DMS53 (cell line): Measurements from ENCODE around the gene AP3B1.
A peak's percentile ranks its signal among the peaks of the same experiment; 100 is the strongest.

Experiments used
- DNase-seq: peaks from one replicate; lab custom pipeline; 2025; lab: John Stamatoyannopoulos, UW

AP3B1 gene

DNA sequence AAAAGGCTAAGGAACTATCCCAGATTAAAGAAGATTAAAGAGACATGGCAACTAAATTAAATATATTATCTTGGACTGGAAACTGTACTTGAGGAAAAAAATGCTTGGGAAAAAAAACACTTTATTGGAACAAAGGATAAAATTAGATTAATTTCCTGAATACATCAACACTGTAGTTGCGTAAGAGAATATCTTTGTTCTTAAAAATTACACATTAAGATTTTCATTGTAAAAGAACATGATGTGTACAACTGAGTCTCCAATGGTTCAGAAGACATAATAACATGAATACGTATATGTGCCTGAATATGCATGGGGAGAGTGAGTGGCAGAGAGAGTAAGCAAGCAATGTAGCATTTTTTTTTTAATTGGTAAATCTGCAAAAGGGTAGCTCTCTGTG is 2.8 kb downstream of the AP3B1 start:
- DNase-seq, result no peak

DNA sequence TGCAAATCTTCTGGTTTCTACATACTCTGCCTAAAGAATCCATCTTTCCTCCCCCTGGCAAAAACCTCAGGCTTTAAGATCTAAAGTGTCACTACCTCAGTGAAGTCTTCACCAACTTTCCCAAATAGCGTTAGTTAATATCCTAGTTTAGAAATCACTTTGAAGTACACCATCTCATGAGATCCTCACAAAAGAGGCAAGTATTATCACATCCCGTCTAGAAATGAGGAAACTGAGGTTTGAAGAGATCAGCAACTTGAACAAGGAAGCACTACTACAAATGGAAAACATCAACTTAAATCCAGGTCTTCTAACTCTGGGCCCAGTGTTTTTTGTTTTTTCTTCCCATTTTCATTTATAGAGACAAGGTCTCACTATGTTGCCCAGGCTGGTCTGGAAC is 4.6 kb downstream of the AP3B1 start:
- no peak for DNase-seq

DNA sequence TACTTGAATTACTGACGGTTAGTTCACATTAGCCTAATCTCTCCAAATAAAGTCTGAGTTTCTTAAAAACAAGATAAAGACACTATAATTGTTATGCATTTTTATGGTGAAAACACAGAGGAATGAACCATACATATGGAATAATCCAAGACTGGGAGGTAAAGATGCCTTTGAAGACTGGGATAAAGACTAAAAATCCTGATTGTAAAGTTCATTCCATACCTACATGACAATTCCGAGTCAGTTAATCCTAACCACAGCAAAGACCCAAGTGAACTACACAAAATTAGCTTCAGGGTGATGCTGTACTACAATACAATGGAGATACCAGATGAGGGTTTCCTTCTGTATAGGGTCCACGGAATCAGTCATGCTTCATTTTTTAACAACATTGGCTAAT is 6.3 kb downstream of the AP3B1 start:
- no peak for DNase-seq

DNA sequence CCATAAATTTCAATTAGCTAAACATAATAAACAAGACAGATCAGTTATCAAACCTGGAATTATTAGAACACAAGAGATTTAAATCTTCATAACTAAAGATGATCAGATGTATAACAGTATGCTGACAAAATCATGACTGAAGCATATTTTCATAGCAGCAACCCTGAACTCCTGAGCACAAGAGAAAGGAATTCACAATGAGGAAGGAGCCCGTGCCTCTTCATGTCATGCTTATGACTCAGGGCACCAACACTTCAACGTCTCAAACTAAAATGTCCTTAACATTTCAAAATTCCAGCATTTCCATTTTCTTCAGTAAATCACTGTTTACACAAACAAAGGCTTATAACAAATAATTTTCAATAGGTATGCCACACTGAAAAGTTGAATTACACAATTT is 6.7 kb downstream of the AP3B1 start:
- no peak for DNase-seq

DNA sequence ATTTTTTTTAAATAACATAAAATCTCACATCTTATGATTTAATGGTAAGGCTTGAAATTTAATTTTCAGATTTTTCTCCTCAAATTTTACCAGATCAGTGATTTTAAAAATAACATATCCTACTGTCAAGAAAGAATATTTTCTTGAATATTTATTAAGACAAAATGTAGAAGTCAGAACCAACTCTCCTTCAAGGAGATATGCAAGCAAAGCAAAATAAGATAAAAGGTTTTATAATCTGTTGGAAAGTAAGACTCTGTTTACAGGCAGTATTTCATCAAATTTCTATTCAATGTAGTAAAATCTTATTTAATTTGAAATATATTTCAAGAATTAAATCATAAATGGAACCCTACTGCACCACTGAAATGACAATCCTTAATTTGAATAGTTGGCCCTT is 7.3 kb downstream of the AP3B1 start:
- no peak for DNase-seq

DNA sequence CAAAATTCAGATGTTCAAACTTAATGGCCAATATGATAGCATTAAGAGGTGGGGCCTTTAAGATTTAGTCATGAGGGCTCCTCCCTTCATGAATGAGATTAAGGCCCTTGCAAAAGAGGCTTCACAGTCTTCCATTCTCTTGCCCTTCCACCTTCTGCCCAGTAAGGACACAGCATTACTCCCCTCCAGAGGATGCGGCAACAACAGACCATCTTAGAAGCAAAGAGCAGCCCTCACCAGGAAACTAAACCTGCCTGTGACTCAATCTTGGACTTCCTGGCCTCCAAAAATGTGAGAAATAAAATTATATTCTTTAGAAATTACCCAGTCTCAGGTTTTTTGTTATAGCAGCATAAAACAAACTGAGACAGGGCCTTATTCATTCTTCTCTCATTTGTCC is 8.2 kb downstream of the AP3B1 start:
- no peak for DNase-seq

DNA sequence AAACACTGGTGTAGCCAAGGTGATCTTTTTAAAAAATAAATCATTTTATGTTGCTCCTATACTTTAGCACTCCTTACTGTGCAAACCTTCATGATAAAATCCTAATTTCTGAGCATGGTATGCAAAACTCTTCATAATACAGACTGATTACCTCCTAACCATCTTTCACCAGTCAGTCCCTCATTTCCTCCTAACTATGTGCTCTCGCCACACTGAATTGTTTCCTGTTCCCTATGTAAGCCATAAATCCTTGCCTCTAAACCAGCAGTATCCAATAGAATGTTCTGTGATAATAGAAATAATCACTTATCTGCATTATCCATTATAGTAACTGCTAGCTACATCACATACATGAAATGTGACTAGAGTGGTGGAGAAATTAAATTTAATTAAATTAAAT is 10.7 kb downstream of the AP3B1 start:
- no peak for DNase-seq

DNA sequence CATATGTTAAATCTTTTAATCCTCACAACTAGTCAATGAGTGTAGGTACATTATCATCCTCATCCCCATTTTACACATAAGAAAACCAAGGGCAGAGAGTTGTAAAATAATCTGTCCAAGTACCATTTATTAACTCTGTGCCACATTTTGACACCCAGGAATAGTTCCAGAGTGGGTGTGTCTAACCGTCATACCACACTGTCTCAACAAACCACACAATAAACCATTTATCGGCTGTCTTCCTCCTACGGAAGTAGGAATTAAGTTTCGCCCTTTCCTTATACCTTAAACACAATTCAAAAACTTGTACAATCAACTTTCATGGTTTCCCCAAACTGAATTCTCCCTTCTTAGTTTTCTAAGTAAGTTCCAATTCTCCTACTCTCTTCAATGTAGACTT is 11.4 kb downstream of the AP3B1 start:
- no peak for DNase-seq

DNA sequence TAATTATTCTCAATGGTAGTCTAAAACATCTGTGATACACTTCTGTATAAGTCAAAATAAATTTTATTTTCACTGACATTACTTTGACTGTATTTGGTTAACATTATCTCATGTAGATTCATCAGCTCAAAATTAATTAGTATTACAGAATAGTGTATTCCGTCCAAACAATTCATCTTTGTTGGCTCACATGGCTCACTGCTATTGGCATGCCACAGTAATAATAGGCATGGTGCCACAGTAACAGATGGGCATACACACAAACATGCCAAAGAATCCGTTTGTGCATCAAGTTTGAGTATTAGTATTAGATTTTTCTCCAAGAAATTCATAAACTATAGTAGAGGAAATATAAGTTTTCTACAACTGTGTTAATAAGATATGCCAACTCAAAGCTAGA is 14.2 kb downstream of the AP3B1 start:
- no peak for DNase-seq

DNA sequence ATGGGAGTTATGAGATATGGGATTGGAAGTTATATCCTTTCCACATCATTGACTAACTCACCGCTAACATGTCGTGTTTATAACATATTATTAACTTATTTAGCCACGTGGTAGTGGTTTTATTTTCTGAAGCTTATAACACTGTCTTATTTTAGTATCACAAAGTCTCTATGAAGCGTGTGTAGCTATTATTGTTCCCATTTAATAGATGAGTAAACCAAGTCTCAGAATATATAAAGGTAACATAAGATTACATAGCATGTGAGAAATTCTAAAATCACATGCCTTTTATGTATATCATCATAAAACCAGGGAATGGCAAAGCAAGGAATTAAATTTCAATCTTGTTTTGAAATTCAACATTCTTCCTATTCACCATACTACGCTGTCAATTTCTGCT is 15.3 kb downstream of the AP3B1 start:
- no peak for DNase-seq

DNA sequence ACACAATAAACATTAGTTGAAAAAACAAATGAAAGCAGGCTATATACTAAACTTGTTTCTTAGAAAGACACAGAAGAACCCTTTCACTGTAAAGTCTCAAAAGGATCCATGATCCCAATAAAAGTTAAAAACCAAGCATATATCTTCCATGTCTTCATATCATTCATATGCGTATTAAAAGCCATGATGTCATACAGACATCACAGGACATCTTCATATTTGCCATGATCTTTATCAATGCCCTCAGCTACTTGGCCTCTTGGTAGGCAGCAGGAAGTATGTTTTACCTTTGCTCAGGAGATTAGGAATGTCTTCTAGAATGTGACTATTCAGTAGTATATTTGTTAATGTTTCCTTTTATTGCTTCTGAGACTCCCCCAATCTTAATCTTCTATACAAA is 16.8 kb downstream of the AP3B1 start:
- no peak for DNase-seq

DNA sequence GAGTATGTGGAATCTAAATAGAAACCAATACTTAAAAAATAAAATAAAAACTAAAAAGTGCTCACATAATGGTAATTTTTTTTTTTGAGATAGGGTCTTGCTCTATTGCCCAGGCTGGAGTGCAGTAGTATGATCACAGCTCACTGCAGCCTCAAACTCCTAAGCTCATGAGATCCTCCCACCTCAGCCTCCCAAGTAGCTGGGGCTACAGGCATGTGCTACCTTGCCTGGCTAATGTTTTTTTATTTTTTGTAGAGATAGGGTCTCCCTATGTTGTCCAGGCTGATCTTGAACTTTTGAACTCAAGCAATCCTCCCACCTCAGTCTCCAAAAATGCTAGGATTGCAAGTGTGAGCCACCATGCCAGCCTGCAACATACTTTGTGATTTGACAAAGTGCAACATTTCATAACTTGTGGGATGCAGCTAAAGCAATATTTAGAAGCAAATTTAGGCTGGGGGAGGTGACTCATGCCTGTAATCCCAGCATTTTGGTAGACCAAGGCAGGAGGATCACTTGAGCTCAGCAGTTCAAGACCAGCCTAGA is 18.4 kb downstream of the AP3B1 start:
- no peak for DNase-seq

DNA sequence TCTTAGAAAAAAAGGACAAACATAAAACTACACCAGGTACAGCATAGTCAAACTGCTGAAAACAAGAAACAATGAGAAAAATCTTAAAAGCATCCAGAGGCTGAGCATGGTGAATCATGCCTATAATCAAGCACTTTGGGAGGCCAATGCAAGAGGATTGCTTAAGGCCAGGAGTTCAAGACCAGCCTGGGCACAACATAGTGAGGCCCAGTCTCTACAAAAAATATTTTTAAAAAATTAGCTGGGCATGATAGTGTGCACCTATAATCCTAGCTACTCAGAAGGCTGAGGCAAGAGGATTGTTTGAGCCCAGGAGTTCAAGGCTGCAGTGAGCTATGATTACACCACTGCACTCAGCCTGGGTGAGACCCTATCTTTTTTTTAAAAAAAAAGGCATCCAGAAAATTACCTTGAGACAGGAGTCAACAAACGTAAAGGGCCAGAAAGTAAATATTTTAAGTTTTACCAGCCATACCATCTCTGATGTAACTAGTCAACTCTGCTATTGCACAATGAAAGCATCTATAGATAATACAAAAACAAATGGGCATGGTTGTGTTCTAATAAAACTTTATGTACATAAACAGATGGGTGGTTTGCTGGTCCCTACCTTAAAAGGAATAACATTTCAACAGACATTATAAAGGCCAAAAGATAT is 19.8 kb downstream of the AP3B1 start:
- DNase-seq, result no peak

DNA sequence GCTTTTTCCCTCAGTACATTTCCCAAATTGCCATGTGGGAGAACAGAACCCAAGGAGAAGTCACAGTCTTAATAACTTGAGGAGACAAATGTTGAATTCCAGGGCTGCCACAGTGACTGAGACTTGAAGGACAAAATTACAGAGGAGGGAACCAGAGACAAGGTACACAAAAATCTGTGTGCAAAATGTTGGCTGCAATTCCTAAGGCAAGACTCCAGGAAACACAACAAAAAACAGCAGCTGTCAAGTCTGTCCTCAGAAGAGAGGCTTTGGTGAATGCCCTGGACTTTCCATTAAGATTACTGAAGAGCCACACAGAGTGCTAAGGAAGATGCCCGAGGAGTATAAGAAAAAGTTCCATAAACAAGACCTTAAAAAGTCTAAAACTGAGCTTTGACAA is 21.1 kb downstream of the AP3B1 start:
- DNase-seq, result no peak

DNA sequence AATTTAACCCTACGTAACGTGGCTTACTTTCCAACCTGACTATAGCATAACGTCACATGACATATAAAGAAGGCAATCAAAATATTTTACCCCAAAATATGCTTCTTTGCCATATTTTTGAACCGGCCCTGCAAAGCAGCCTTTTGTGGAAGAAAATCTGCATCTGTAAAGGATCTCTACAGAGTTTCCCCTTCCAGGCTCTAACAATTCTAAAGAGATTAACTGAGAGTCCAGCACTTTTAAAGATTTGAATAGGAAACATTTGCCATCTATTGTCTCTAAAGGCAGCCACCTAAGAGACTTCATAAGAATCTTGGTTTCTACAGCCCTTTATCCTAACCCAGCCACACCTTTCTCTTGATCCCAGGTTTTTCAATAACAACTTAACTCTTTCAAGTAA is 22.7 kb downstream of the AP3B1 start:
- DNase-seq, result no peak

DNA sequence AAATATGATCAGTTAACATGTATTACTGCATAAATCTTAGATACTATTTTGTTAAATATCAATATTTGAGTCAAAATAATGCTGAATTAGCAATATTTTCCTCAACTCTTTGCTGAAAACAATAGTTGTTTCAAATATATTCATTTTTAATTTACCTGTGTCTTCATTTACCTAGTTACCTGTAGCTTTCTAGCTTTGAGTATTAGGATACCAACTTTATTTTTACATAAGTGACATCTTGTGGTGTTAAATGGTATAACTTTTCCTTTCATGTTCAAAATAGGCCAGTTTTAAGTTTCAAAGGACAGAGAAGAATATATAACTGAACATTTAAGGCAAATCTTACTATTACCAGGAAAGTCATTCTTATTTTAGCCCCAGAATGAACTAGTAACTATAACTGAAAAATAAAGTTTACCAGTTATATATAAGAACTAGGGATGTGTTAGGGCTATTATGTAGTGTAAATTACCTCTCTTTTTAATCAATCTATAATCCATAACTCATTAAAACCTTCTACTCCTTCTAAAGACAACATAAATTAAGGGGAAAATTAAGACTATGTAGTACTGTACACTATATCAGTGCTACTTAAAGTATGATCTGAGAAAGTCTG is 25.3 kb downstream of the AP3B1 start:
- peak; percentile 50 for DNase-seq

DNA sequence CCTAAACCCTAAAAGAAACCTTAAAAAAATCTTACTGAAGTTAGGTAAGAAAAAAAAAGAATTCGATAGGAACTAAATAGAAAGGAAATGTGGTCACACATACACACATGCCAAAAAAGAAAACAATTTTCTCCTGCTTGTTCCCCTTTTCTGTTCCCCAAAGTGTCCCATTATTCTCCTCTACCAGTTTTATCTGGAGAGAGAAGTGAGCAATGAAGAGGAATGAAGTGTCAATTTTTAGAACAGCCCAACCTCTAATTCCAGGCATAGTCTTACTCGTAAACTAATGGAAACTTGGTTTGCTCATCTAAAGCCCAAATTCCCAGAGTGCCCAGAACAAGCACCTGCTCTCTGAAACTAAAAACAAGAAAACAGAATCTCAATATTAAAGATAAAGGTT is 26.1 kb downstream of the AP3B1 start:
- DNase-seq, result no peak

DNA sequence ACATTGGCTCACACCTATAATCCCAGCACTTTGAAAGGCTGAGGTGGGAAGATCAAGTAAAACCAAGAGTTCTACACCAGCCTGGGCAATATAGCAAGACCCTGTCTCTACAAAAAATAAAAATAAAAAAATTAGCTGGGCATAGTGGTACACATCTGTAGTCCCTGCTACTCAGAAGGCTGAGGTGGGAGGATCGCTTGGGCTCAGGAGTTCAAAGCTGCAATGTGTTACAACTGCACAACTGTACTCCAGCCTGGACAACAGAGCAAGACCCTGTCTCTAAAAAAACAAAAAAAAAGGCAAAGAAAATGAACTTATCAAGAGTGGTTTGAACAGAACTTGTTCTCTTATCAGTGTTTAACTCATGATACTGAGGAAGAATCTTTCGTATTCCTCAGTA is 29.3 kb downstream of the AP3B1 start:
- no peak for DNase-seq

DNA sequence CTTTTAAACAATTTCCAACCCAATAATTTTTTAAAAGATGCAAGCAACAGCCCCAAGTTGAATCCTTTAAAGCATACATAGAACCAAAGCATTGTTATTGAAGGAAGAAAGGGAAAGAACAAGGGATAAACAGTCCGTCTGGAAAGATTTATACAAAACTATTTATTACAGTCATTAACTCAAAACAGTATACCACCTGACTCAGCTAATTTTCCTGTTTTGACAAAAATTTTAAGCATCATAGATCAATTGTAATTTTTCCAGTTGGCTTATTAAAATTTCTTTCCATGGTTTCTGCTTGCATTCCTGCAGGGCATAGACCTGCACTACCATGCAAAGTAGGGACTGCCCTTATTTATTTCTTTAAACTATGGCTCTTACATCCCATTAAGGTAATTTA is 29.9 kb downstream of the AP3B1 start:
- no peak for DNase-seq

DNA sequence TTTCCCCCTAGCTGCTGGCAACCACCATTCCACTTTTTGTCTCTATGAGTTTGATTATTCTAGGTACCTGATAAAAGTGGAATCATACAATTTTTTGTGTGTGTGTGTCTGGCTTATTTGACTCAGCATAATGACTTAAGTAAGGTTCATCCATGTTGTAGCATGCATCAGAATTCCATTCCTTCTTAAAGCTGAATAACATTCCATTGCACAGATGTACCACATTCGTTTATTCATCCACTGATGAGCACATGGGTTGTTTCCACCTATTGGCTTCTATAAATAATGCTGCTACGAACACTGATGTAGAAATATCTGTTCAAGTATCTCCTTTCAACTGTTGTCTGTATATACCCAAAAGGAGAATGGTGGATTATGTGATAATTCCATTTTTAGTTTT is 33.7 kb downstream of the AP3B1 start:
- DNase-seq, result no peak

DNA sequence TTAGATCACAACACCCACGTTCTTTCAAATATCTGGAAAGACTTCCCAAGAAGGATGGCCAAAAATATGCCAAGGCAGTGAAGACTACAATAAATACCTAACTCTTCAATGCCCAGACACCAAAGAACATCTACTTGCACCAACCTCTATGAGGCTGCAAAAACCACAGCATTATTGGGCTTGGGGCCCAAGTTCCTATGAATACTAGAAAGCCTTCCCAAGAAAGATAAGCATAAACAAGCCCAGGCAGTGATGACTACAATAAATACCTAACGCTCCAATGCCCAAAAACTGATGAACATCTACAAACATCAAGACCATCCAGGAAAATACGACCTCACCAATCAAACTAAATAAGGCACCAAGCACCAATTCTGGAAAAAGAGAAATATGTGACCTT is 41.3 kb downstream of the AP3B1 start:
- no peak for DNase-seq

DNA sequence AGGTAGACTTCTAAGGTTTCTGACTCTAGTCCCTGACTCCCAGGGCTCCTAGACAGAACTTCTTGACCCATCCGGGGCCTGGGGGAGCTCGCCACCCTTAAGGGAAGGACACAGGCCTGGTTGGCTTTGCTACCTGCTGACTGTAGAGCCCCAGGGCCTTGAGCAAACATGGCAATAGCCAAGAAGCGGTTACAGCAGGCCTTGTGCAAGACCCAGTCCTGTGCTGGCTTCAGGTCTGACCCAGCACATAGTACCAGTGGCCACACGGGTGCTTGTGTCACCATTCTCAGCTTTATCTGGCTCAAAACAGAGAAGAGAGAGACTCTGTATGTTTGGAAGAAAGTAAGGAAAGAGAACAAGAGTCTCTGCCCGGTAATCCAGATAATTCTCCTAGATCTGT is 41.8 kb downstream of the AP3B1 start:
- no peak for DNase-seq

DNA sequence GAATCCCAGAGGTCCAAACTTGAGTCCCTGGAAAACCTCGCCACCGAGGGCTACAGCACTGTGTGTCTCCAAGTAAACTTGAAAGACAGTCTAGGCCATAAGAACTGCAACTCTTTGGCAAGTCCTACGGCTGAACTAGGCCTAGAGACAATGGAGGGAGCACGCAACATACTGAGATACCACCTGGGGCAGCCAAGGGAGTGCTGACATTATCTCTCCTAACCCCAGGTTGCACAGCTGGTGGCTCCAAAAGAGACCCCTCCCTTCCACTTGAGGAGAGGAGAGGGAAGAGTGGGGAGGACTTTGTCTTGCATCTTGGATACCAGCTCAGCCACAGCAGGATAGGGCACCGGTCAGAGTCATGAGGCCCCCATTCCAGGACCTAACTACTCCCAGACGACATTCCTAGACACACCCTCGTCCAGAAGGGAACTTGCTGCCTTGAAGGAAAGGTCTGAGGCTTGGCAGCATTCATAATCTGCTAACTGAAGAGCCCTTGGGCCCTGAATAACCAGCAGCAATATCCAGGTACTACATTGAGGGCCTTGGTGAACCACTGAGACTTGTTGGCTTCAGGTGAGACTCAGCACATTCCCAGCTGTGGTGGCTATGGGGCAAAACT is 42.7 kb downstream of the AP3B1 start:
- no peak for DNase-seq

DNA sequence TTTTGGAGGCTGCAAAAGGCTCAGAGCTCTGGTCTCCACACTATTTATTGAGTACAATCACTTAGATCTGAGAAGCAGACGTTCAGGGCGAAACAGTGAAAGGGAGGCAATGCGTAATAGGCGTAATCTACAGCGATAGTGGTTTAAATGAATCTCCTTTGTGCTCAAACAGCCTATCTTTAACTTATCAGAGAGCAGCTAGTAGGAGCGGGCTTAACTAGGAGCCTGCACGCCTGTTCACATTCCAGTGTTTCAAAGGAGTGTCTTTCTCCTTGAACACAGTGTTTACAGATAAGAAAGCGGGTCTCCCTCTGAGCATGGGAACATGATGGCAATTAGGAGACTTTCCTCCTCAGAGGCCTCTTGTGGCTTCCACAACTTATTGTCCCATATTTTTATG is 49.4 kb downstream of the AP3B1 start:
- DNase-seq, result no peak
